Omental fat pad (tissue), 4 donors: Measurements from ENCODE around the gene HNRNPD. TPM values are rescaled to one million over a fixed set of nuclear protein-coding genes. Genes with fewer than 3 reads are reported as not detected.
"Not testable (repeated sequence)": the region's sequence is repeated elsewhere in the genome, so short reads cannot be mapped to it uniquely, and the experiment has no call there.

Experiments
- ATAC-seq: fragments of 150-250 bp; one replicate; pipeline ENCODE4 v1.9.1; 2016; ENCODE audit warnings: mild to moderate bottlenecking, moderate library complexity; ENCODE audit not compliant: low FRiP score
- DNase-seq: peaks from one replicate; pipeline ENCODE4 v3.0.0-alpha.2; 2019; ENCODE audit warnings: low spot score
- small RNA-seq: library from RNA; depleted of rRNA; stranded (forward); fragments of <200 nt; gene quantifications from one replicate; pipeline ENCODE3, GENCODE V24; 2016
- total RNA-seq, 4 donors: library from RNA; depleted of rRNA; stranded (reverse); fragments of >200 nt; gene quantifications; one replicate each; pipeline ENCODE4 v1.1.0, GENCODE V29; 2016
- TF ChIP-seq, protein P1 (sequence below), 3 donors: fragments of 450-650 bp; IDR thresholded peaks; one replicate each; pipeline ENCODE4 v1.5.1; 2016 to 2017; ENCODE audit warnings: antibody characterized with exemption in 3 of 3, mild to moderate bottlenecking in 3 of 3, moderate library complexity in 2 of 3

The HNRNPD gene
- total RNA-seq, 4 donors from 2014 or later: 69.2 to 108 (median 86.1) TPM

DNA sequence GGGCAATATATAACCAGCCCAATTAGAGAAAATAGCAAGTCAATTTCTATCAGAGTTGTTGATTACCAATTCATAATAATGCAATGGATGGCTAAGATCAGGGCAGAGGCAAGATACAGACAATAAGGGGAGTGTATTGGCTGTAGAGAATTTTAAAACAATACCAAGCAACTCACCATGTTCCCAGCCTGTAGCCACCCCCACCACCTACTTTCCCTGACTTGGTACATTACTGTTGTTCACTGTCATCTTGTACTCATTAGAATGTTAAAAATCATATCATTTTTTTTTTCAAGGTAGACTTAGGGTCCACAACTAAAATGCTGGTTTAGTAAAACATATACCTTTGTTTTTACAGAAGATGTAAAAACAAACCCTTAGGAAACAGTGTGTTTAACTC, 27.7 kb downstream of the HNRNPD start:
- no peak for ATAC-seq
- DNase-seq: no peak
- TF ChIP-seq, protein P1, sequence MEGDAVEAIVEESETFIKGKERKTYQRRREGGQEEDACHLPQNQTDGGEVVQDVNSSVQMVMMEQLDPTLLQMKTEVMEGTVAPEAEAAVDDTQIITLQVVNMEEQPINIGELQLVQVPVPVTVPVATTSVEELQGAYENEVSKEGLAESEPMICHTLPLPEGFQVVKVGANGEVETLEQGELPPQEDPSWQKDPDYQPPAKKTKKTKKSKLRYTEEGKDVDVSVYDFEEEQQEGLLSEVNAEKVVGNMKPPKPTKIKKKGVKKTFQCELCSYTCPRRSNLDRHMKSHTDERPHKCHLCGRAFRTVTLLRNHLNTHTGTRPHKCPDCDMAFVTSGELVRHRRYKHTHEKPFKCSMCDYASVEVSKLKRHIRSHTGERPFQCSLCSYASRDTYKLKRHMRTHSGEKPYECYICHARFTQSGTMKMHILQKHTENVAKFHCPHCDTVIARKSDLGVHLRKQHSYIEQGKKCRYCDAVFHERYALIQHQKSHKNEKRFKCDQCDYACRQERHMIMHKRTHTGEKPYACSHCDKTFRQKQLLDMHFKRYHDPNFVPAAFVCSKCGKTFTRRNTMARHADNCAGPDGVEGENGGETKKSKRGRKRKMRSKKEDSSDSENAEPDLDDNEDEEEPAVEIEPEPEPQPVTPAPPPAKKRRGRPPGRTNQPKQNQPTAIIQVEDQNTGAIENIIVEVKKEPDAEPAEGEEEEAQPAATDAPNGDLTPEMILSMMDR (IDR thresholded peaks at IDR 0.05): no peak

DNA sequence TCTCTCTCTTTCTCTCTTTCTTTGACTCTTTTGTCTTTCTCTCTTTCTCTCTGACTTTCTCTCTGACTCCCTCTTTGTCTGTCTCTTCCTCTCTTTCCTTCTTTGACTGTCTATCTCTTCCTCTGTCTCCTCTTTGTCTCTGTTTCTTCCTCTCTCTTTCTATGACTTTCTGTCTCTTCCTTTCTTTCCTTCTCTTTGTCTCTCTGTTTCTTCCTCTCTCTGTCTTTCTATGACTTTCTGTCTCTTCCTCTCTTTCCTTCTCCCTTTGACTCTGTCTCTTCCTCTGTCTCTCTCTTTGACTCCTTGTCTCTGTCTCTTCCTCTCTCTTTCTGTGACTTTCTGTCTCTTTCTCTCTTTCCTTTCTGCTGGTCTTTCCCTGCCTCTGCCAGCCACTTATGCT, 38.7 kb downstream of the HNRNPD start:
- TF ChIP-seq, protein P1 (IDR thresholded peaks at IDR 0.05): no peak
- DNase-seq (no peak), ATAC-seq (no peak)

GRCh38 chr4:82333641-82334040, 40.1 kb downstream of the HNRNPD start:
- DNase-seq, ATAC-seq: not testable (repeated sequence)

- ATAC-seq: no peak
- TF ChIP-seq, protein P1 (IDR thresholded peaks at IDR 0.05): no peak
- DNase-seq: no peak
These were observed 42.0 kb downstream of the HNRNPD start for GRCh38 chr4:82331814-82332213.

DNA sequence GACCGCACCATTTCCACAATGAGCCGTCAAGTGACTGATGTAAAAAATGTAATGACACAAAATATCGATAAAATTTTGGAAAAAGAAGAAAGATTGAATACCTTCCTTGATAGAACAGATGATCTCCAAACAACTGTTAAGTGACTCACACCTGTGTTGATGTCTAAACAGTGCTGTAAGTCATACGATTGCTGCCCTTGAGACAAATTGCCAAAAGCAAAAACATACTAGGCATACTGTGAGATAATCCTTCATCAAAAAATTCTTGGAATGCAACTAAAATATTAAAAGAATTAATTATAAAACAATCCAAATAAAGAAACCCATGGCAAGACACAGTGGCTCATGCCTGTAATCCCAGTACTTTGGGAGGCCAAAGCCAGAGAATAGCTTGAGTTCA, 53.4 kb downstream of the HNRNPD start:
- TF ChIP-seq, protein P1 (IDR thresholded peaks at IDR 0.05): no peak

DNA sequence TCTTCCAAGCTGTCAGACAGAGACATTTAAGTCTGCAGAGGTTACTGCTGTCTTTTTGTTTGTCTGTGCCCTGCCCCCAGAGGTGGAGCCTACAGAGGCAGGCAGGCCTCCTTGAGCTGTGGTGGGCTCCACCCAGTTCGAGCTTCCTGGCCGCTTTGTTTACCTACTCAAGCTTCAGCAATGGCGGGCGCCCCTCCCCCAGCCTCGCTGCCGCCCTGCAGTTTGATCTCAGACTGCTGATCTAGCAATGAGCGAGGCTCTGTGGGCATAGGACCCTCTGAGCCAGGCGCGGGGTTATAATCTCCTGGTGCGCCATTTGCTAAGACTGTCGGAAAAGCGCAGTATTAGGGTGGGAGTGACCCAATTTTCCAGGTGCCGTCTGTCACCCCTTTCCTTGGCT, 70.7 kb downstream of the HNRNPD start:
- DNase-seq, ATAC-seq: not testable (repeated sequence)

More for the DNA sequence above, 53.4 kb downstream of the HNRNPD start:
- DNase-seq (no peak), ATAC-seq (no peak)

Small RNA genes within 50 kb of the gene (small RNA-seq; reads per million reads assigned to genes)
- gene RF00150: not detected

Other genes starting within 250 kb of the HNRNPD start
- 100 to 1,000 TPM; 165 to 237 (median 185) TPM for gene HNRNPDL, start 56.5 kb upstream of the HNRNPD start, total RNA-seq
- 10 to 100 TPM; 16.9 to 24.0 (median 20.4) TPM for gene ENOPH1, start 56.6 kb upstream of the HNRNPD start, total RNA-seq
- gene TMEM150C, start 188.0 kb upstream of the HNRNPD start, total RNA-seq: 10 to 100 TPM; 14.4 to 92.4 (median 26.8) TPM